ENCODE results near the gene URI1.
A peak's percentile ranks its signal among the peaks of the same experiment; 100 is the strongest.
"Not testable (repeated sequence)": the region's sequence is repeated elsewhere in the genome, so short reads cannot be mapped to it uniquely, and the experiment has no call there.

URI1 gene, protein sequence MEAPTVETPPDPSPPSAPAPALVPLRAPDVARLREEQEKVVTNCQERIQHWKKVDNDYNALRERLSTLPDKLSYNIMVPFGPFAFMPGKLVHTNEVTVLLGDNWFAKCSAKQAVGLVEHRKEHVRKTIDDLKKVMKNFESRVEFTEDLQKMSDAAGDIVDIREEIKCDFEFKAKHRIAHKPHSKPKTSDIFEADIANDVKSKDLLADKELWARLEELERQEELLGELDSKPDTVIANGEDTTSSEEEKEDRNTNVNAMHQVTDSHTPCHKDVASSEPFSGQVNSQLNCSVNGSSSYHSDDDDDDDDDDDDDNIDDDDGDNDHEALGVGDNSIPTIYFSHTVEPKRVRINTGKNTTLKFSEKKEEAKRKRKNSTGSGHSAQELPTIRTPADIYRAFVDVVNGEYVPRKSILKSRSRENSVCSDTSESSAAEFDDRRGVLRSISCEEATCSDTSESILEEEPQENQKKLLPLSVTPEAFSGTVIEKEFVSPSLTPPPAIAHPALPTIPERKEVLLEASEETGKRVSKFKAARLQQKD

DNA sequence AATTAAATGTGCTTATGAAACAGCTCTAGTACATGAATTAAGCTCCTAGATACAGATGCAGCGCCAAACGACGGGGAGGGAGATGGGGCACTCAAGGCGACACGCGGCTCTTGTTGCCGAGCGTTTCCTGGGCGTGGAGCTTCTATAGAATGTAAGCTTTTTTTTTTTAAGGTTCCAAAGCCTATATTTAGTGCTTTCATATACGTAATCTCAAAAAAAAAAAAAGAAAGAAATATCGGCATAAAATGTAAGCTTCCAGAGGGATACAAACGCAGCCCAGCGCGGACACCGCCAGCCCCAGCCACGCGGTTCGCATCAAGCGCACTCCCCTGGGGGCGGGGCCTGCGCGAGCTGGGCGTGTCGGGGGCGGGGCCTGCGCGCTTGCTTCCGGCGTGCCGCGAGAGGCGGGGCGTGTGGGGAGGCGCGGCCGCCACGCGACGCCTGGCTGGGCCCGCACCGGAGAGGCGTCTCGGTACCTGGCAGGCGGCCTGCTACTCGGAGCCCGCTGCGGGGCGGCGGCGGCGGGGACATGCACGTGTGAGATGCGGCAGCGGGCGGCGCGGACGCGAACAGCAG is at the start of gene URI1:
URI1 (plus strand) TSS at position 412 of the 576 bp plus-strand sequence. CDS start 309 bp downstream, outside the sequence.
- peak; percentile 94 for DNase-seq (ENCODE audit: low spot score)

DNA sequence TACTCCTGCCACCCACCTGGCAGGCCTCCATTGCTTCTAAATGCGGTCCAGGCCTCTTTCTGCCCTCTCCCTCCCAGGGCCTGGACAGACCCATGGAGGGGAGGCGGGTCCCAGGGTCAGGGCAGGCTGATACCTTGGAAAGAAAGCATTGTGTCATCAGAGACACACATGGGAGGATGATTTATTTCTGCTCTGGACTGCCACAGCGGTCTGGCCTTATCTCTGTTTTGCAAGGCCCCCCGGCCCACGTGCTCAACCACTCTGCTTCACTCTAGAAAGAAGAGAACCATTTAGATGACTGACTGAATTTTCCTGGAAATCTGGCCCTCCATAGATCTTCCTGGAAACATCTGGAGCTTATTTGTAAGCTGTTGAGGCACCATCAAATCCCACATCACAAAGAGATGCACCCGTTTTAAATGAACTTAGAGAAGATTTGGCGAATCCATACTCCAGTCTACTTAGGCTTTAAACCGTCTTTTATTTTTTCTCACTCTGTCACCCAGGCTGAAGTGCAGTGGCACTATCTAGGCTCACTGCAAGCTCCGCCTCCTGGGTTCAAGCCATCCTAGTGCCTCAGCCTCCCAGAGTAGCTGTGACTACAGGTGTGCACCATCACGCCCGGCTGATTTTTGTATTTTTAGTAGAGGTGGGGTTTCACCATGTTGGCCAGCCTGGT is 48.3 kb upstream of the URI1 start:
- no peak for DNase-seq (ENCODE audit: low spot score)

DNA sequence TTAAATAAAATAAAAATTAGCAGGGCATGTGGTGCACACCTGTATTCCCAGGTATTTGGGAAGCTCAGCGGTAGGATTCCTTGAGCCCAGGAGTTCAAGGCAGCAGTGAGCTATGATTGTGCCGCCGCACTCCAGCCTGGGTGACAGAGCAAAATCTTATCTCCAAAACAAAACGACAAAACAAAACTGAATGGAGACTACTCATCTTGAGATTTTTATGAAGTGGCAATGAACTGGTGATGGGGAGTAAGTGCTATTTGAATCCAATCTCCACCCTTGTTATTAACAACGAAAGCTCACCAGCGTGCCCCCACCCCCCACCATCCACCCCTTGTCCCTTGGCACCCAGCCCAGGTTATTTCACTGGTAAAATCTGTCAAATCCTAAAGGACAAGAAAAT is 45.2 kb upstream of the URI1 start:
- DNase-seq (ENCODE audit: low spot score) = no peak

DNA sequence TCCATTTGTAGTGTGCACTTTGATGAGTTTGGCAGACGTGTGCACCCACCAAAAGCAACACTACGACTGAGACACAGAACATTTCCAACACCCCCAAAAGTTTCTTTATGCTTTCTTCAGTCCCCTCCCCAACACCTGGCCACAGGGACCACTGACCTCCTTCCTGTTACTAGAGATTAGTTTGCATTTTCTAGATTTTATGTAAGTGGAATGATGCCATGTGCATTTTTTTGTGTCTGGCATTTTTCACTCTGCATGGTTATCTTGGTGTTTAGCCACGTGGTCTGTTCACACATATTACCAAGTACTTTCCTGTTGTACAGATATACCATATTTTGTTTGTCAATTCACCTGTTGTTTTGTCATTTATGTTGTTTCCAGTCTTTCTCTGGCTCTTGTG is 44.6 kb upstream of the URI1 start:
- no peak for DNase-seq (ENCODE audit: low spot score)

DNA sequence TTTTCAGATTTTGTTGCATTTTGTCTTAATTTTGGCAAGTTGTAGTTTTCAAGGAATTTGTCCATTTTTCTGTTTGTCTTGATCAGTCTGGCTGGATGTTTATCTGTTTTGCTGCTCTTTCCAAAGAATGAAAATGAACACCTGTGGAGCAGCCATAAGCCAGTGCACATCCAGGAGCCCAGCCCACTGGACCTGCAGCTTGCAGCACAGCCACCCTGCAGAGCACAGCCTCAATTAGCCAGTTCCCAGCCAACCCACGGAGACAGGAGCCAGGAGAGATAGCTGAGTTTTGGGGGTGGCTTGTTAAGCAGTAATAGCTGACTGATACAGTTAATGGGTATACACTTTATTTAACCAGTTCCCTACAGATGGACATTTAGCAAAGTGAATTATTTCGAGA is 38.0 kb upstream of the URI1 start:
- DNase-seq (ENCODE audit: low spot score) = no peak

DNA sequence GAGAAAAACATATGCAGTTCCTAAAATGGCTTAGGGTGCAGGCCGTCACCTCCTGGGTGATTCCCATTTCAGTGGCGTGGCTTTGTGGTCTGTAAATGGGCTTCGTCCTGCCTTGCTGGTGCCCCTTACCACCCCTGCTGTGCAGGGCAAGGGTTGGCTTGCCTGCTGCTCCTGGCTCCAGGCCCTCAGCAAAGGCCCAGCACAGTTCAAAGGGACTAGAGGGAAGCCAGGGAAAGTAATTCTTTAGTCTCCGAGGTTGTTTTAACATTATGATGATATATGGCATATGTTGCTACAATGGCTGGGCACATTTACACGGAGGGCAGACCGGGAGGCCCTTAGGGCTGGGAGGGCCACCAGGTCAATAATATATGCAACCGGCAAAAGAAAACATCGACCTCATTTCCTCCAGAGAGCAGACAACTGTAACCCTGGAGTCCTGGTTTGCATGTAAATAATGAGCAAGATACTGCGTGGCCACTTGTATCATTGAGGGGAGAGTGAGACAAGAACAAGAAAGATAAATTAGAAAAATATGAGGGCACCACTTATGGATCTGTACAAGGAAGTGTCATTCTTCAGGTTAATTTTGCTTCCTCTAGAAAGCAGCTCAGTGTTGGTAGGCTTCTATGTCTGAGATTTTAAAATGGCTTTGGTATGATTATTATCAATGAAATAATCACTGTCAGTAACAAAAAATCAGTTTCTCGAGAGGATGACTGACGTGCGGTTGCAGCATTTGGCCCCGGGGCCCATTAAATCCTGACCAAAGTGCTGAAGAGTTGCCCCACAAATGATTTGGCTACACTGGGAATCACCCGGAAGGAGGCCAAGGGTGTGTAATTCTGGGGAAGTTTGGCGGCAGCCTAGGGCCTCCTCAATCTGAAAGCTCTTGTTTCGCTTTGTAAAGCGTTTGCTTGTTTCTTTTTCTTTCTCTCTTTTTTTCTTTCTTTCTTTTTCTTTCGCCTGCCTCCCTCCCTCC is 32.8 kb upstream of the URI1 start:
- DNase-seq (ENCODE audit: low spot score) = no peak

DNA sequence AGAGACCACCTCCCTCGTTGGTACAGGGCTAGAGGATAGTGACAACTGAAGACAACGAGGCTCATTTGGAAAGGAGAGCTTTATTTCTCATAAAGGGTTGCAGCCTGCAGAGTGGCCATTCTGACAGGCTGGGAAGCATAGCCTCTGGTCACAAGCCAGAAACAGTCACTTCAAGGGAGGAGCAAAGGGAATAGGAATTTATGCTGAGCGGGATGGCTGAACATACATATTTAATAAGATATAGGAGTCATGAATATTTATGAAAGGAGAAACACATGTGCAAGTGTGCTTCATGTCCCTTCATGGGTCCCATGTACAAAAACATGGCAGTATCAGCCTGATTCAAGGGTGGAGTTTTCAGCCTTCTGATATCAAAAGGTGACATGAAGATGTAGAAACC is 27.1 kb upstream of the URI1 start:
- no peak for DNase-seq (ENCODE audit: low spot score)

DNA sequence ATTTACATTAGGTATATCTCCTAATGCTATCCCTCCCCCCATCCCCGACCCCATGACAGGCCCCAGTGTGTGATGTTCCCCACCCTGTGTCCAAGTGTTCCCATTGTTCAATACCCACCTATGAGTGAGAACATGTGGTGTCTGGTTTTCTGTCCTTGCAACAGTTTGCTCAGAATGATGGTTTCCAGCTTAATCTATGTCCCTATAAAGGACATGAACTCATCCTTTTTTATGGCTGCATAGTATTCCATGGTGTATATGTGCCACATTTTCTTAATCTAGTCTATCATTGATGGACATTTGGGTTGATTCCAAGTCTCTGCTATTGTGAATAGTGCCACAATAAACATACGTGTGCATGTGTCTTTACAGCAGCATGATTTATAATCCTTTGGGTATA is 26.2 kb upstream of the URI1 start:
- not testable (repeated sequence) for DNase-seq (ENCODE audit: low spot score)

DNA sequence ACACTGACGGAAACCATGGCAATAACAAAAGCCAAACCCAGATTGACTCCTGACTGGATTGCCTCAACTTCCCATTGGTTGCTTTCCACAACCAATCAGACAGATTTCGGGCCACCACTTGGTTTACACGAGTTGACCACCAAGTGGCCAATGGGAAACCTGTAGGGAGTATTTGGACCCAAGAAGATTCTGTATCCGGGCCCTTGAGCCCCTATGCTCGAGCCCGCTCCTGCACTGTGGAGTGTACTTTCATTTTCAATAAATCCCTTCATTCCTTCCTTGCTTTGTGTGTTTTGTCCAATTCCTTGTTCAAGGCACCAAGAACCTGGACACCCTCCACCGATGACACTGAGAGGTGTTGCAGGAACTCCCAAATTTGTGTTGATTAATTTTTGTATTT is 24.1 kb upstream of the URI1 start:
- DNase-seq (ENCODE audit: low spot score) = no peak

DNA sequence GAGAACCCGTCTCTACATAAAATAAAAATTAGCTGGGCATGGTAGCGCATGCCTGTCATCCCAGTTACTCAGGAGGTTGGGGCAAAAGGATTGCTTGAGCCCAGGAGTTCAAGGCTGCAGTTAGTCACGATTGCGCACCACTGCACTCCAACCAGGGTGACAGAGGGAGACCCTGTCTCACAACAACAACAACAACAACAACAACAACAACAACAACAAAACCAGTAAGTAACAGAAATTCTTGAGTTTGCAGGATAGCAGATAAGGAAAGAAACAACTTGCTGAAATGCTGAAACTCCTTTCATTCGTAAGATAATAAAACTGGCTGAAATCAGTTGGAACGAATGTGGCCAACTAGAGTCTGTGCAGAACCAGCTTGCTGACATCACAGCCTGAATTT is 23.1 kb upstream of the URI1 start:
- no peak for DNase-seq (ENCODE audit: low spot score)

DNA sequence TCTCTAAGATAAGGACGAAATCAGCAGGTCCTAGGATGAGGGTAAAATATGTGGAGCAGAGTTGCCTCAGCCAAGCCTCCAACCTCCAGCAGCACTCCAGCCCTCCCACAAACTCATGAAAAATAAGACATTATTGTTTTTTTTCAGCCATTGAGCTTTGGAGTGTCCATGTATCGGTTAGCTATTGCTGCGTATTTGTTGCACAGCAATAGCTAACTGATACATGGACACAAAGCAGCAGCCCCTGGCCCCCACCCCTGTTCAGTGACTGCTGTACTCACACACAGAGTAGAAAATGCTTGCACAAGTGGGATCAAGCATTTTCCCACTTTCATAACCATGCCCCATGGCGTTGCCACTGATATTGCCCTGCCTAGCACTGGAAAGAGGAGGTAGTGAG is 19.1 kb upstream of the URI1 start:
- no peak for DNase-seq (ENCODE audit: low spot score)

DNA sequence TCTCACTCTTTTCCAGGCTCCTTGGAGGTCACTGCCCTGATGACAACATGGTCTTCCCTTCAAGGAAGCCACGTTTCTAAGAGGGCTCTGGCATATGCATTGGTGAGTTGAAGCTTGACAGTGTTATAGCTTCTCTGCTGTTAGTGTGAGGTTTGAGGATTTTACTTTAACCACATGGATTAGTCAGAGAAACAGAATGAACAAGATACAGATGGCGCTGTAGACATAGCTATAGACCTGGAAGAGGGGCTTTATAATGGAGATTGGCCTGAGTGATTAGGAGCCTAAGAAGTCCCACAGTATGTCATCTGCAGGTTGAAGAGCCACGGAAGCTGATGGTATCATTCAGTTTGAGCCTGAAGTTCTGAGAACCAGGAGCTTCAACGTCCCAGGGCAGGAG is 18.4 kb upstream of the URI1 start:
- no peak for DNase-seq (ENCODE audit: low spot score)

DNA sequence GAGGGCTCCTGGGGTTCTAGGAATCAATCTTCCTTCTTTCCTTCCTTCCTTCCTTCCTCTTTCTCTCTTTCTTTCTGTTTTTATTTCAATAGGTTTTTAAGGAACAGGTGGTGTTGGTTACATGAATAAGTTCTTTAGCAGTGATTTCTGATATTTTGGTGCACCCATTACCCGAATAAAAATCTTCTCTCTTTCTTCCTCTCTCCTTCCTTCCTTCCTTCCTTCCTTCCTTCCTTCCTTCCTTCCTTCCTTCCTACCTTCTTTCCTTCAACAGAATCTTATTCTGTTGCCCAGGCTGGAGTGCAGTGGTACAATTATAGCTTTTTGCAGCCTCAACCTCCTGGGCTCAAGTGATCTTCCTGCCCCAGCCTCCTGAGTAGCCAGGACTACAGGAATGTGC is 16.0 kb upstream of the URI1 start:
- no peak for DNase-seq (ENCODE audit: low spot score)

DNA sequence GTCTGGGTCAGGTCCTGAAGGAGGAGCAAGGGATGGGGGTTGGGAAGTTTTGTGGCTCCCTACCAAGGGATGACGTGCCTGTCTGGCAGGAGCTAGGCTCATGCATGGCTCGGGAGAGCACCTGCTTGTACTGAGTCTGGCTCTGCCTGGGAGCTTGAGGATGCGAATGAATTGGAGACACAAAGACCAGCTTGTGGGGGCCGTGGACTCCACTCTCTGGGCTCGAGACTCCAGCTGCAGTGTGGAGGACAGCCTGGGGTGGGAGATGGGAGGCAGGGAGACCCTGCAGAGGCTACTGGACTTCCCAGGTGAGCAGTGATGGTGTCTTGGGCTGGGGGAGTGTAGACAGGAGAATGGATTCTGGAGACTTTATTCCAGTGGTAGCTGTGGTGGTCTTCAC is 15.2 kb upstream of the URI1 start:
- DNase-seq (ENCODE audit: low spot score) = no peak

DNA sequence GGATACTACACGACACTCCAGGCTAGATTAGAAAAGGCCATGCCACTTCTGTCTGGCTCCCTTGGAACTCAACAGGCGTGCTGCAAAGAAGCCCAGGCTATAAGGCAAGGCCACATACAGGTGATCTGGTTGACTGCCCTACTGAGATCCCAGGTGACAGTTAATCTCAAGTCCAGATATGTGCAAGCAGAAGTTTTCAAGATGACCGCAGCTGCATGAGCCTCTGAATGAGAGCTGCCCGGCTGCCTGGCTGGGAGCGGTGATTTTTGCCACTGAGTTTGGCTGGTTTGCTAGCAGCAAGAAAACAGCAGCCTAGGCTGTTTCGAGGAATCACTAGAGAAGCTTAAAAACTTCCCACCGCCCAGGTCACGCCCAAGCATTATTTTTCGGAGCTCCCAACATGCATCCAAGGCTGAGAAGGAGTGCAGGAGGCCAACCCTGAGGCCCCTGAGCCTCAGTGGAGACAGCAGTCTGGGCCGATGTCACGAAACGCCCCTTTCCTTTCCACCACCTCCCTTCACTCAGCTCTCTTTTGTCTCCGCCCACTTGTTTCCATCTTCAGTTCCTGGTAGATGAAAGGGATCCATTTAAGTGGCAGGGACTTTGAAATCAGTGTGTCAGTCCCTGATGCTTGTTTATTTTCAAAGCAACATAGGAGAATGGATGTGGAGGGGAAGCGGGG is 14.0 kb upstream of the URI1 start:
- DNase-seq (ENCODE audit: low spot score) = peak; percentile 48

DNA sequence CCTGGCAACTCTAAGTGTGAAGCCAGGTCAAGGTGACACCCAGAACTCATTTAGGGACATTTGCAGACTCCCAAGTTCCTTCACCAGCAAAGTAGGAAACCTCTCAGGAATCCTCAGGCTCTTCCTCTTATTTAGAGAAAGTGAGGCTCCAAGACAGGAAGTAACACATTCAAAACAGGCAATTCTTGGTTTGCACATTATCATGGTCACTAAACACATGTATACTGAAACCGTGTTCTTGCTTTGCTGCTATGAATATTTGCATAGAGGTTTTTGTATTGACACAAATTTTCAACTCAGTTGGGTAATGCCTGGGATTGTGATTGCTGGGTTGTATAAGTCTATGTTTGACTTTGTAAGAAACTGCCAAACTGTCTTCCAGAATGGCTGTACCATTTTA is 13.2 kb upstream of the URI1 start:
- DNase-seq (ENCODE audit: low spot score) = no peak

DNA sequence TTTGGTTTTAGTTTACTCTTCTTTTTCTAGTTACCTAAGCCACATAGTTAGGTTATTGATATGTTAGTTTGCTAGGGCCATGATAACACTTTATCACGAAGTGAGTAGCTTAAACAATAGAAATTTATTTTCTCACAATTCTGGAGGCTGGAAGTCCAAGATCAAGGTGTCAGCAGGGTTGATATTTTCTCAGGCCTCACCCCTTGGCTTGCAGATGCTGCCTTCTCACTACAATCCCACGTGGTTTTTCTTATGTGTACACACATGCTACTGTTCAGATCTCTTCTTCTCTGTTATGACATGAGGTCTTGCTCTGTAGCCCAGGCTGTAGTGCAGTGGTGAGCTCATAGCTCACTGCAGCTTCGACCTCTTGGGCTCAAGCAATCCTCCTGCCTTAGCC is 7.8 kb upstream of the URI1 start:
- no peak for DNase-seq (ENCODE audit: low spot score)

DNA sequence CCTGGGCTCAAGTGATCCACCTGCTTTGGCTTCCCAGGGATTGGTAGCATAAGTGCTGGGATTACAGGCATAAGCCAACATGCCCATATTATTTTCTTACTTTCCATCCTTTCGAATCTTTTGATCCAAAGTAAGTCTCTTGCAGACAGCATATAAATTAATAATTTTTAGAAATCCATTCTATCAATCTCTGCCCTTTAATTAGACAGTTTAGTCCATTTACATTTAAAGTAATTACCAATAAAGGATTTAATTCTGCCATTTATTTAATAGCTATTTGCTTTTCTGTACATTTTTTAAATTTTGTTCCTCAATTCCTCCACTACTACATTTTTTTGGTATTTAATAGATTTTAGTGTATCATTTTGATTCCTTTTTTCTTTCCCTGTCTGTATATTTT is 7.3 kb upstream of the URI1 start:
- DNase-seq (ENCODE audit: low spot score) = no peak

DNA sequence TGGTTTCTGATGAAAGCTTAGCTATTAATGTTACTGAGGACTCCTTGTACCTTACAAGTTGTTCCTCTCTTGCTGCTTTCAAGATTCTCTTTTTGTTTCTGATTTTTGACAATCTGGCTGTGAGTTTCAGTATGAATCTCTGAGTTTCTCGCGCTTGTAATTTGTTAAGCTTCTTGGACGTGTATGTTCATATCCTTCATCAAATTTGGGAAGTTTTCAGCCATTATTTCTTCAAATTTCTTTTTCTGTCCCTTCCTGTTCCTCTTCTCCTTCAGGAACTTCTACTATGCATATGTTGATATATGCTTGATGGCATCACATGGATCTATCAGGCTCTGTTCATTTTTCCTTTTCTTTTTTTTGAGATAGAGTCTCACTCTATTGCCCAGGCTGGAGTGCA is 5.6 kb upstream of the URI1 start:
- DNase-seq (ENCODE audit: low spot score) = no peak

DNA sequence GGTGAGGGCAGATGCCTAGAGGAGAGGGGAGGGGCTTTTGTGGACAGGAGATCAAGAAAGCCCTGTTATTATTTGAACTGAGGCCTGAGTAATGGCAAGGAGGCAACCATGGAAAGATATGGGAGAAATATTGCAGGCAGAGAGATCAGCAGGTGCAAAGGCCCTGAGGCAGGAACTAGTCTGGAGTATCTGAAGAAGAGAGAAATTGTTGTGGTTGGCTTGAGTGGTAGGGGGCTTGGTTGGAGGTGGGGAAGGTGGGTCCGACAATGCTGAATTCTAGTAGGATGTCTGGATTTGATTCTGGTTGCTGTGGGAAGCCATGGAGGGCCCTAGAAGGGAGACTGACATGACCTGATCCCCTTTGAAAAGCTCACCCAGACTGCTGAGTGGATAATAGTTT is 2.4 kb upstream of the URI1 start:
- DNase-seq (ENCODE audit: low spot score) = no peak

DNA sequence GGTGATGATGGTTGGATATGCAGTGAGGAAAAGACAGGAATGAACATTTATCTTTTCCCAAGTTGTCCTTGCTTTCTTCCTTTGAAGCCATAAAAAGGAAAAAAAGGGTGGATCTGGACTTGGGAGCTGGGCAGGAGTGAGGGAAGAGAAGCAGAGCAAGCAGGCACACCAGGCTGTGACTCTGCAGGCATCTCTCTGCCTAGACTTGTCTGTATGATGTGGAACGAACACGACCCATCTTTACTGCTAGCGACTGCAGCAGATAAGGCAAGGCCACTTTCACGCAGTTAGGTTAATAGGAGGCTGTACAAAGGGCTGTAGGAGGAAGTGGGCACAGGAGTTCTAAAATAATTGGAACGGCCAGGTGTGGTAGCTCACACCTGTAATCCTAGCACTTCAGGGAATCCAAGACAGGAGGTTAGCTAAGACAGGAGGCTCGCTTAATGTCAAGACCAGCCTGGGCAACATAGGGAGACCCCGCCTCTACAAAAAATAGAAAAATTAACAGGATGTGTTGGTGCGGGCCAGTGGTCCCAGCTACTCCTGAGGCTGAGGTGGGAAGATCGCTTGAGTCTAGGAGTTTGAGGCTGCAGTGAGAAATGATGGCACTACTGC is 961 bp upstream of the URI1 start:
- no peak for DNase-seq (ENCODE audit: low spot score)

All from Ammon's horn (tissue), 1 donor.